Cerebellar nuclear complex (tissue), 1 donor: ENCODE data around the gene NNT.
A peak's percentile ranks its signal among the peaks of the same experiment; 100 is the strongest.
"Not testable (repeated sequence)": the region's sequence is repeated elsewhere in the genome, so short reads cannot be mapped to it uniquely, and the experiment has no call there.

Source experiments
- DNase-seq, 2 experiments: peaks; one replicate each; lab custom pipeline; 2025; lab: John Stamatoyannopoulos, UW

Gene NNT

DNA sequence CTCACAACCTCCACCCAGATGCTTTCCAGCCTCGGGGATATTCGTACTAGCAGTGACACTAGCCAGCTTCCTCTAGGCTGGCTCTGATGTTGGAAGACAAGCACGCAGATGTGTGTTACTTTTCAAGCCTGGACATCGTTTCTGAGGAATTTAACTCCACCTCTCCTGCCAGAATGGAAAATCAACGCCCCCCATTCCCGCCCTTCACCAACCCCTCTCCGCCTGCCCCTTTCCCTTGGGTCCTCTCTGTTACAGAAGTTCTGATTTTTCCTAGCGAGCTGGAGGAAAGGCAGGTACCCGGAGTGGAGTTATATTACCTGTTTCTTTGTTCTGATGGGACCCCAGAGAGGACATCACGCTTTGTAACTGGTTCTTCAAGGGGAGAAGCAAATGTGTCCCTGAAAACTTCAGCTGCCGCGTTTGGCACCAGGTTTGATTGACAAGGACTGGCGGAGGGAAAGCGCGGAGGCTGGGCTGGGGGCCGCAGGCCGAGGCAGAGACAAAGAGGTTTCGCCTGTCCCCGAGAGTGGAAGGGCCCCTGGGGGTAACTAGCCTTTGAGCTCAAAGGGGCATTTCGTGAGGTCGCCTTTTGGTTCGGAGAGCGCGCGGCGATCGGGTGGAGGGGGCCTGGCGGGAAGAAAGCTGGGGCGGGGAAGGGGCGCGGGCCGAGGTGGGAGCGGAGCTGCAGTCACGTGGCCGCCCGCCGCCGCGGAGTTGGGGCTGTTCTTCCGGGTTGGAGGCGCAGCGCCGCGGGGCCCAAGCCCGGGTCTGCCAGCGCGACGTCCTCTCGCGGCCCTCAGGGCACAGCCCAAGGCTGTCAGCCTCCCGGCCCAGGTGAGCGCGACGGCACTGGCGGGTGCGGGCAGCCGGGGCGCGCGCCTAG lies at the start of gene NNT:
Gene NNT, plus strand, starts transcription at position 720 of the 883 bp plus-strand sequence. CDS start 6,016 bp downstream, outside the sequence.
- DNase-seq: peak in 1 of 2 experiments; percentile 12

DNA sequence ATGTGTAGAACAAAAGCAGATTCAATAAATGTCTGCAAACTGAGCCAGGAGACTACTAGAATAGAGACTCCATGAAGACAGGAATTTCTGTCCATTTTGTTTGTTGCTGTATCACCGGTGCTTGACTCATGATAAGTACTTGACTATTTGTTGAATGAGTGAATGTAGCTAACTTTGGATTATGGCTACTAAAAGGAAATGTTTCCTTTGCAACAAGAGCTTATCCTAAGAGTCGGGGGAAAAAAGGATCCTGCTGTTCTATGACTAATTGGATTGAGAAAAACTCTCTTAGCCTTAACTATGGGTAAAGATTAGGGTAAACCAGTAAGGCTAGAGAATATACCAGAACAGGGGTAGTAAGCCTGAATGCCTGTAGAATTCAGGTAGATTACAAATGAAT lies 49.6 kb upstream of the NNT start:
- no peak for DNase-seq

DNA sequence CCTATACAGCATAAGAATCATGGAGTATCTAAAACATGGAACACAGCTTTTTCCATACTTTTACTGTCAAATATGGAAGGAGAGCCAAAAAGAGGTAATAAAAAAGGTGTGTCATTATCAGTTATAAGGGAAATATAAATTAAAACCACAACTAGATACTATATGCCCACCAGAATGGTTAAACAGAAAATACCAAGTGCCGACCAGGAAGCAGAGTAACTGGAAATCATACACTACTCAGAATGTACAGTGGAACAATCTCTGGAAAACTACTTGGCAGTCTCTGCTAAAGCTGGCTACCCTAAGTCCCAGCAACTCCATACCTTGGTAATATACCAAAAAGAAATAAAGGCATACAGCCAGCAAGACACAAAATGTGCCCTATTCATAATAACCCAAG lies 48.5 kb upstream of the NNT start:
- no peak for DNase-seq

DNA sequence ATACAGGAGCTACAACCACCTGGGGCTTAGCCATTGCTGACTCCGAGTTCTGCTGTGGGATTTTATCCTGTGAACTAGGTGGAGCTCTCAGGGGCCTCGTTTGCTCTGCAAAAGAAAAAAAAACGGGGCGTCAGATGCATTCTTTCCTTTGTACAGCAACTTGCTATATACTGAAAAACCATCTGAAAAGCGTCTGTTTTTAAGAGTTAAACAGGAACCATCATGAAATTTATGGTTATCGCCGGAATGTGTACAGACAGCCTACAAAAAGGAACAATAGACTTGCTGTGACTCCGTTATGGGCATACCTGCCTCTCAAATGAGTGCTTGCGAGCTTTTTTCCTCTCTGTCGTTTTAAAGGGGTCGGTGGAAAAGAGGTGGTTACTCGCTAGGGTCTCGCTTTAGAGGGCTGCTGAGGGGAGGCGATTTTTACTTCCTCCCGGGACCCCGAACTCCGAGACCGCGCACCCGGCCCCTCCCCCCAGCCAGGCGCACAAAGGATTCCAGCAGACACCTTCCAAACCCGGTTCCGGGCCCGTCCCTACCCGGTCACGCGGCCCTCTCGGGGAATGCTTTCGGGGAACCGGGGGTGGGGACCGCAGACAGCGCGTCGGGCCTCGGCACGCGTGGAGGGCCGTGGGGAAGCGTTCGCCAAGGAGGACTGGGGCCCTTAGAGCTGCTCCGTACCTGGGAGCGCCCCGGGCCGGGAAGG lies 46.9 kb upstream of the NNT start:
- DNase-seq: no peak

DNA sequence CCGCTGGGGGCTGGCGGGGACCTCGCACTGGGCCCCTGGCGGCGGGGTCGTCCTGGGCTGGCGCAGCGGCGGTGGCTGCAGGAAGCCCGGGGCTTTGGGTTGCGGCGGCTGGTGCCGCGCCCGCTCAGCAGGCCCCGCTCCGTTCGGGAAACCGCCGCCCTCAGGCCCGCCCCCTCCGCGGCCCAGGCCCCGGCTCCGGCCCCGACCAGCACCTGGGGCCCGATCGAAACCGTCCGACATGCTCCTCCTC lies 46.4 kb upstream of the NNT start:
- DNase-seq: not testable (repeated sequence)

DNA sequence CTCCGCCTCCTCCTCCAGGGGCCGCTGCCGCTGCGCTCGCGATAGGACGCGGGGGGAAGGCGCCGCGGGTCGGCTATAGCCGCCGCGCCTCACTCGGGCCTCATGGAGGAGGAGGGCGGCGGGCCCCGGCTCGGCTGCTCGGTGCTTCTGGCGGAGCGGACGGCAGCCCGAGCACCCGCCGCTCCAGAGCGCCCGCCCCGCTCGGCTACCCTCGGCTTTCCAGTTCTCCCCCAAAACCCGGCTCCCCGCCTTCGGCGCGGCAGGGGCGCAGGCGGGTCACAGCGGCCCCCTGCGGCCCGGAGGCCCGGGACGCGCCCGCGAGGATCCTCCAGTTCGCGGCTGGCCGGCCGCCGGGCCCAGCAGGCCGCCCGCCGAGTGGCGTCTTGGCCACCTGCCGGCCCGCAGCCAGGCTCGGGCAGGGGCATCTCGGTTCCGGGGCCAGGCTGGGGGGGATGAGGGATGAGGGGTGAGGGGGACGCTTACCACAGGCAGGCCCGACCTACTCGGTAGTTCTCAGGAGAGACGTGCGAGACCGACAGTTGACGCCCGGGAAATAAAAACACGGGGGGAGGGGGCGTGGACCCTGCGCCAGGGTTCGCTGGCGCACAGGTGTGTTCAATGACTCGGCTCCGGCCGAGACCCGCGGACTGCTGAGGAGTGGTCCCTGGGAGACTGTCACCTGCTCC lies 46.0 kb upstream of the NNT start, which contains the start of gene PAIP1:
Gene PAIP1, minus strand, starts transcription at position 221 of the 686 bp plus-strand sequence. CDS start 231 bp downstream, outside the sequence.
- no peak for DNase-seq

DNA sequence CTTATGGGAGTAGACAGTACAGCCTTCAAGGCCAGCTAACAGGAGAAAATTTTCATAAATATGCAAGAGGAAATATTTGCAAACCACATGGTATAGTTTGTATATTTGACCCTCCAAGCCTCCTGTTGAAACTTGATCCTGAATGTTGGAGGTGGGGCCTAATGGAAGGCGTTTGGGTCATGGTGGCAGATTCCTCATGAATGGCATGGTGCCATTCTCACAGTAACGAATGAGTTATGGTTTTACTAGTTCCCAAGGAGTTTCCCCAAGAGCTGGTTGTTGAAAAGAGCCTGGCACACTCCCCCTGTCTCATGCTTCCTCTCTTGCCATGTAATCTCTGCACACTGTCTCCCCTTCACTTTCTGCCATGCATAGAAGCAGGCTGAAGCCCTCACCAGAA lies 42.9 kb upstream of the NNT start:
- DNase-seq: no peak

DNA sequence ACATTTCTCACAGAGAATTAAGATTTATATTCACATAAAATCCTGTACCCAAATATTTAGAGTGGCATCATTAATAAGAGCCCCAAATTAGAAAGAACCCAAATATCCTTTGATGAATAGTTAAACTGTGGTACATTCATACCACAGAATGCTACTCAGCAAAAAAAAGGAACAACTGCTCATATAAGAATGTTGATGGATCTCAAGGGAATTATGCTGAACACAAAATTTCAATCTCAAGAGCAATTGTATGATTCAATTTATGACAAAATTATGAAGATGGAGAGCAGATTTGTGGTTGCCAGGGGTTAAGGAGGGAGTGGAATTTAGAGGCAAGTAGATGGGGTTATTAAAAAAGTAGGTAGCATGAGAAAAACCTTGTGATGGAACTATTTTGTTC lies 41.6 kb upstream of the NNT start:
- DNase-seq: no peak

DNA sequence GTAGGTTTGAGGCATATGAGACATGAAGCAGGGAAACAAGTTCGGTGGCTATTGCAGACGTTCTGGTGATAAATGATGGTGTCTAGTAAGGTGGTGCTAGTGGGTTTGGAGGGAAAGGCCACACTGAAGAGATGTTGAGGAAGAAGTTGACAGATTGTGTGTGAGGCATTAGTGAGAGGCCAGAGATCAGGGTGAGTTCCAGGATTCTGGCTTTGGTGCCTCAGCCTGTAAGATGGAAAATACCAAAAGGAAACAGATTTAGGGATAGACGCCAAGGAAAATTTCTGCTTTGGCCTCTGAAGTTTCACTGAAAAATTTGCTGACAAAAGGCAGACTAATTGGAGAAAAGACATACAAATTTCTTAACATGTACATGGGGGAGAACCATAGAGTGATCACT lies 39.7 kb upstream of the NNT start:
- DNase-seq: no peak

DNA sequence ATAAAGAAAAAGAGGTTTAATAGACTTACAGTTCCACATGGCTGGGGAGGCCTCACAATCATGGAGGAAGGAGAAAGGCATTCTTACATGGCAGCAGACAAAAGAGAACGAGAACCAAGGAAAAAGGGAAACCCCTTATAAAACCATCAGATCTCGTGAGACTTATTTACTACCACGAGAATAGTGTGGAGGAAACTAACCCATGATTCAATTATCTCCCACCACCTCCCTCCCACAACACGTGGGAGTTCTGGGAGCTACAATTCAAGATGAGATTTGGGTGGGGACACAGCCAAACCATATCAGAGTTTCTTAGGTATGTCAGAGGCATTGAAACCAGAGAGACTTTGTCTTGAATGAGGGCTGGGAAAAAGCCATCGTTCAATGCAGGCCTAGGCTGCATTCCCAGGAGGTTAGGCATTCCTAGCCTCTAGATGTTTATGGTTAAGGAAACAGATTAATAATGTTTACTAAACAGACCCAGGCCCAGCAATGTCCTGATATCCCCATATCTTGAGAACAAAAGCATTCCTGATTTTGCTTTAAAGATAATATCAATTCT lies 38.6 kb upstream of the NNT start:
- DNase-seq: no peak

DNA sequence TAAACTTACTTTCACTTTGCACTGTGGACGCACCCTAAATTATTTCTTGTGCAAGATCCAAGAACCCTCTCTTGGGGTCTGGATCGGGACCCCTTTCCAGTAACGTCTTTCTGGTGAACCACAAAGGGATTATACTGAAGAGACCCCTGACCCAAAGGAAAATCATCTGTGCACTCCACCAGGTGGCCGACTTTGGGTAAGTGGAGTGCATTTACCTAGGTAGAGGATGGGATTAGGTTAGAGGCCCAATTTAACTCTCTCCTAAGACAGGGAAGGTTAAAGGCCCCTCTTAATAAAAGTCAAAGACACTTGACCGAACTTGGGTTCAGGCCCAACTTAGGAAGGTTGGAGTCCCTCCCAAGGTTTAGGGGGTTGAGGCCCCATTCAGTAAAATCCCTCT lies 37.9 kb upstream of the NNT start:
- DNase-seq: no peak

DNA sequence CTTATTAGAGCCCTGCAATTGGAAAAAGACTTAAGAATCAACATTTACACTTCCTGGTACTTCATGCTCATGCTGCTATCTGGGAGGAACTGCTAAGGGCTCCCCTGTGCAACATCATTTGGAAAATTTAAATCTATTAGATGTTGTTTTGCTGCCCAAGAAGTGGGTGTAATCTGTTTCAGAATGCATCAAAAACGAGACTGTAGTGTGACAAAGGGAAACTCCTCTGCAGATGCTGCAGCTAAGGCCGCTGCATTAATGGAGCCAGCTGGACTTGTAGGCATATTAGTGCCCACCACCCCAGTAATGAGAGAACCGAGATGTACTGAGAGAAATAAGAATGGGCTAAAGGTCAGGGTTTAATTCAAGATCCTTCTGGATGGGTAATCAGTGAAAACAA lies 35.0 kb upstream of the NNT start:
- no peak for DNase-seq

DNA sequence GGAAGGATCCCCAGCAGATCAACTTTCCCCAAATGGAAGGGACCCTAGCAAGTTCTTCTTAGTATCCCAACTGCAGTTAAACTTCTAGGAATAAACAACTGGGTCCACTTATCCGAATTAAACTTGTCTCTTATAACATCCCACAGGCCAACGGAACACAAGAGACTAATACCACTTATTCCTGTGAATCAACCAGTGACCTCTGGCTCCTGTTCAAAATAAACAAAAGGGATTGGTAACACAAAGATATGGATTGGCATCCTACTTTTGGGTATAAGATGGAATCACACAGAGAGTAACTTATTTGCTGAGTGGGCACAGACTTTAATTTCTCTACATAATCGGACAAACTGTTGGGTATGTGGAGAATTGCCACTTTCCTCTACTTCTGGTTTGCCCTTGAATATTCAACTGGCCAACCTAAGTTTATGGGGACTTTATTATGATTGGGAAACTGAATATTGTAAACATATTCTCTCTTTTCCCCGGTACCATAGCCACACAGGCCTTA lies 33.7 kb upstream of the NNT start:
- DNase-seq: no peak

DNA sequence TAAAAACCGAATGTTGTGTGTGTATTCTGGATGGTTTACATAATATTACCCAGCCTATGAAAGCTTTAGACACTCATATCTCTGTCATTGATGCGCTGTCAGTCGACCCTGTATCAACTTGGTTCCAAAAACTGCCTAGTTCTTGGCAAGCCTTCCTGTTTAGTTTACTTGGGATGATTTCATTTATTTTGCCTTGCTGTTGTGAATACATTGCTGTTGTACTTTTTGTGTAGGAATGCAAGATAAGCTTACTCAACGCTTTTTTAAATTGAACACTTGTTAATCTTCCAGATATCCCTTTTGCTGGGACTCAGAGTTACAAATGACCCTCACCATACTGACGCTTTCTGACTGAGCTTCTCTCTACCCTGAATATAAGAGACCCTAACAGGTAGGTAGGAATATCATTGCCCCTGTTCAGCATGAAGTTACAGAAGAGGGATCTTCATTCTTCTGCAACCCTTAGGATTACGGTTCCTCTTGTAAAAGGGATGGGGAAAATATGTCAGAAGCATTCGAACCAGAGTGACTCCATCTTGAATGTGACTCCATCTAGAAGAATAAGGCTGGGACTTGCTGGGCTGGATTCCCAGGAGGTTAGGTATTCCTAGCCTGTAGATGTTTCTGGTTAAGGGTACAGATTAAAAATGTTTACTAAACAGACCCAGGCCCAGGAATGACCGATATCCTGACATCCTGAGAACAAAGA lies 32.4 kb upstream of the NNT start:
- DNase-seq: no peak

DNA sequence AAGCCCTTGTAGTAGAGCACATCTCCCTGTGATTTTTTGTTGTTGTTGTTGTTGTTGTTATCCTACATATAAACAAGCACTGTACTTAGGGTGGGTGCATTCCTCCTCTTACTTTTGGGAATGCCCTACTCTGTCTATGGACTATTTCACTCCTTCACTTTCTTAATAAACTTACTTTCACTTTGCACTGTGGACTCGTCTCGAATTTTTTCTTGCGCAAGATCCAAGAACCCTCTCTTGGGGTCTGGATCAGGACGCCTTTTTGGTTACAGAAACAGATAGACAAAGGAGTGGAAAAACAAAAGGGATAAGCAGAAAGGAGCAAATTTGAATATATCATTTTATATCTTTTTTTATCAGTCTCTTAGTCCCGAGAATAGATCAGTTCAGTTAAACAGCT lies 31.7 kb upstream of the NNT start:
- DNase-seq: no peak

DNA sequence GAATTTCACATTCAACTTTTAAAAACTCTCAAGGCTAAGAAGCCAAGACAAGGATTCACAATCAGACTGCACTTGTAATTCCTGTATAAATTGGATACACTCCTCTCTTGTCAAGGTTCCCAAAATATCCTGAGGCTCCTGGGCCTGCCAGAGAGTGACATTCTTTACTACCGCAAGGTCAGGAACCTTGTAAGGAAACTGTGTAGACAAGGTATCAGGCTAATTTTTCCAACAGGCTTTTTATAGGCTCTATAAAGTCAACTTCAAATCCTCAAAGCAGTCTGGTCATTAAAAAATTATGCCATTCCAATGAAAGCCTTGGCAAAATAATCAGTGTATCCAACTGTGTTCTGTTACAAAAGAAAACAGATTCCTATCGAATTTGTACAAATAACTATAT lies 30.6 kb upstream of the NNT start:
- no peak for DNase-seq

DNA sequence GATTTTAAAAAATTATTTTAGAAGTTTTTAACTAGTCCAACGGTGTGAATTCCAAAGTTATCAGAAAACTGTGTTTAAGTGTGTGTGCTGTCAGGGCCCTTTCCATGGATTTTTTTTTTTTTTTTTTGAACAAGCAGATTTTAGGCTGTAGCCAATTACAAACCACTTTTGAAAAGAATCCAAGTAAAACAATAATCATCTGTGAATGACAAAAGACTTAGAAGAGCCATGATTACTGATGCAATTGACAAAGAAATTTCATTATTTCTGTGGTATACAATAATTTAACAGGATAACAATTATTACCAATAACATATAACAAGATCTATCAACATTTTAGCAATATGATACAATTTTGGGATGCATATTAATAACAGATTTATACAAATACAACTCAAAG lies 29.9 kb upstream of the NNT start:
- no peak for DNase-seq

DNA sequence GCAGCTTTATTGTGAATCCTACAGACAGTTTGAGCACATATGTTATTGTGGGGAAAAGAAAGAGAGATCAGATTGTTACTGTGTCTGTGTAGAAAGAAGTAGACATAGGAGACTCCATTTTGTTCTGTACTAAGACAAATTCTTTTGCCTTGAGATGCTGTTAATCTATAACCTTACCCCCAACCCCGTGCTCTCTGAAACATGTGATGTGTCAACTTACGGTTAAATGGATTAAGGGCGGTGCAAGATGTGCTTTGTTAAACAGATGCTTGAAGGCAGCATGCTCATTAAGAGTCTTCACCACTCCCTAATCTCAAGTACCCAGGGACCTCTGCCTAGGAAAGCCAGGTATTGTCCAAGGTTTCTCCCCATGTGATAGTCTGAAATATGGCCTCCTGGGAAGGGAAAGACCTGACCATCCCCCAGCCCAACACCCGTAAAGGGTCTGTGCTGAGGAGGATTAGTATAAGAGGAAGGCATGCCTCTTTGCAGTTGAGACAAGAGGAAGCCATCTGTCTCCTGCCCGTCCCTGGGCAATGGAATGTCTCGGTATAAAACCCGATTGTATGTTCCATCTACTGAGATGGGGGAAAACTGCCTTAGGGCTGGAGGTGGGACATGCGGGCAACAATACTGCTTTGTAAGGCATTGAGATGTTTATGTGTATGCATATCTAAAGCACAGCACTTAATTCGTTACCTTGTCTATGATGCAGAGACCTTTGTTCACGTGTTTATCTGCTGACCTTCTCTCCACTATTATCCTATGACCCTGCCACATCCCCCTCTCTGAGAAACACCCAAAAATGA lies 22.4 kb upstream of the NNT start:
- not testable (repeated sequence) for DNase-seq

DNA sequence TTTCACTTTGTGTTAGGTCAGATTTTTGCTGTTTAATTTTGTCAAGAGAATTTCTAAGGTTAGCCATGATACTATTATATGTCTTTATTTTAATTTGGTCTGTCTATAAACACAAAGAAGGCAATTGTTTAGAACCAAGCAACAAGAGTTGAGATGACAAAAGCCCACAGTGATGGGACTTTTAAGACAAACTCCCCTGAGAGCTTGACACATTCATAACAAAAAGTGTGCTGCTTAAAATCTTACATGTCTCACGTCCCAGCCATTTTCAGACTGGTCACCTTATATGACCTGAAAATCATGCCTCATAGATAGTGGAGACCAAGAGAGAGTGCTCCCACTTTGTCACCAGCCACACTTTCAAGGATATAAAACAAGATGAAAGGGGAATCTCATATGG lies 21.6 kb upstream of the NNT start:
- DNase-seq: no peak

DNA sequence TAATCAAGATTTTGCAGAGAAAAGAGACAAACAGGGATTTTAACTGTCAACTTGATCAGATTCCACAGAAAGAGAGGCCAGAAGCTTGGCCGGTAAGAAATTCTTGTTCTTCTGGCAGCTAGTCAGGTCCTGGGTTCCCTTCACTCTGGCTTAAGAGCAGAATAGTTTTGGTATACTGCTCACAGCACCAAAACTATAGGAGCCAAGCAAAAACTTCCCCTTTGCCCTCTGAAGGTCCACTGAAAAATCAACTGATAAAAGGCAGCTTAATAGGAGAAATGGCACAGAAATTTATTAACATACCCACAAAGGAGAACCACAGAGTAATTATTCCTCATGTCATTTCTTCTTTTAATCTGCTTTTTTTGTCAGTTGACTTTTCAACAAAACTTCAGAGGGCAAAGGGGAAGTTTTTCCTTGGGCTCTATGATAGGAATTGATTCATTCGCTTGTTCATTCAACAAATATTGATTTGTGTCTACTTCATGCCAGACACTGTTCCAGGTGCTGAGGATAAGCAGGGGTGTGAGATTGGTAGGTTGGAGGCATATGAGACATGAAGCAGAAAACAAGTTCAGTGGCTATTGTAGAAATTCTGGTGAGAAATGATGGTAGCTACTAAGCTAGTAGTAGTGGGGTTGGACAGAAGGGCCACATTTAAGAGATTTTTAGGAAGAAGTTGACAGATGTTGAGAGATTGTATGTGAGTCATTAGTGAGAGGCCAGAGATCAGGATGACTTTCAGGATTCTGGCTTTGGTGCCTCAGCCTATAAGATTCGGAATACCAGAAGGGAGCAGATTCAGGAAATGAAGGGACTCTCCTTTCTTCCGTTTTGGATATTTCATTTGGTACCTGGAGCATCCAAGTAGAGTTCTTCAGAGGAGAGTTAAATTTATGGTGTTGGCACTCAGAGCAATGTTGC lies 20.6 kb upstream of the NNT start:
- no peak for DNase-seq
